HK-2 (cell line): ENCODE data around the gene DDX20.
"Not testable (repeated sequence)": the region's sequence is repeated elsewhere in the genome, so short reads cannot be mapped to it uniquely, and the experiment has no call there.

Source experiments
- DNase-seq: peaks from one replicate; pipeline ENCODE4 v3.0.0-alpha.2; 2018; ENCODE audit not compliant: unreplicated experiment

DDX20 gene

GRCh38 chr1:111789666-111790316, 34.1 kb downstream of the DDX20 start:
- no peak for DNase-seq

GRCh38 chr1:111791776-111792175, 36.1 kb downstream of the DDX20 start:
- DNase-seq = no peak

- no peak for DNase-seq
Observed at GRCh38 chr1:111792249-111792648, 36.5 kb downstream of the DDX20 start.

- no peak for DNase-seq
Observed at GRCh38 chr1:111793923-111794322, 38.2 kb downstream of the DDX20 start.

GRCh38 chr1:111795401-111795800, 39.7 kb downstream of the DDX20 start:
- DNase-seq = no peak

GRCh38 chr1:111798580-111798979, 42.9 kb downstream of the DDX20 start:
- DNase-seq = no peak

GRCh38 chr1:111799722-111800121, 44.0 kb downstream of the DDX20 start:
- not testable (repeated sequence) for DNase-seq

GRCh38 chr1:111801071-111801850, 45.6 kb downstream of the DDX20 start:
- DNase-seq = no peak

- no peak for DNase-seq
Observed at GRCh38 chr1:111802110-111802509, 46.4 kb downstream of the DDX20 start.

GRCh38 chr1:111802984-111803383, 47.3 kb downstream of the DDX20 start:
- DNase-seq = no peak

GRCh38 chr1:111803951-111804350, 48.2 kb downstream of the DDX20 start:
- no peak for DNase-seq

GRCh38 chr1:111804776-111805175, 49.1 kb downstream of the DDX20 start:
- DNase-seq = no peak

- no peak for DNase-seq
Observed at GRCh38 chr1:111805251-111805650, 49.5 kb downstream of the DDX20 start.

- DNase-seq = no peak
Observed at GRCh38 chr1:111811891-111812290, 56.2 kb downstream of the DDX20 start.

GRCh38 chr1:111812306-111812705, 56.6 kb downstream of the DDX20 start:
- no peak for DNase-seq

GRCh38 chr1:111813440-111814304, 58.0 kb downstream of the DDX20 start:
- DNase-seq = no peak

GRCh38 chr1:111814305-111814628, 58.6 kb downstream of the DDX20 start:
- DNase-seq = no peak

- no peak for DNase-seq
Observed at GRCh38 chr1:111814642-111815041, 58.9 kb downstream of the DDX20 start.
